Measurements from ENCODE around the gene A4GALT.

The A4GALT gene

GRCh38 chr22:42648368-42649245 lies 72.1 kb downstream of the A4GALT start:
- peak; percentile 78 for DNase-seq (ENCODE audit: low spot score)

- no peak for DNase-seq (ENCODE audit: low spot score)
Measured at GRCh38 chr22:42648017-42648367, 72.7 kb downstream of the A4GALT start.

GRCh38 chr22:42646569-42647525 lies 73.8 kb downstream of the A4GALT start:
- DNase-seq (ENCODE audit: low spot score), result peak; percentile 84

- peak; percentile 29 for DNase-seq (ENCODE audit: low spot score)
Measured at GRCh38 chr22:42645938-42646568, 74.6 kb downstream of the A4GALT start.

DNA sequence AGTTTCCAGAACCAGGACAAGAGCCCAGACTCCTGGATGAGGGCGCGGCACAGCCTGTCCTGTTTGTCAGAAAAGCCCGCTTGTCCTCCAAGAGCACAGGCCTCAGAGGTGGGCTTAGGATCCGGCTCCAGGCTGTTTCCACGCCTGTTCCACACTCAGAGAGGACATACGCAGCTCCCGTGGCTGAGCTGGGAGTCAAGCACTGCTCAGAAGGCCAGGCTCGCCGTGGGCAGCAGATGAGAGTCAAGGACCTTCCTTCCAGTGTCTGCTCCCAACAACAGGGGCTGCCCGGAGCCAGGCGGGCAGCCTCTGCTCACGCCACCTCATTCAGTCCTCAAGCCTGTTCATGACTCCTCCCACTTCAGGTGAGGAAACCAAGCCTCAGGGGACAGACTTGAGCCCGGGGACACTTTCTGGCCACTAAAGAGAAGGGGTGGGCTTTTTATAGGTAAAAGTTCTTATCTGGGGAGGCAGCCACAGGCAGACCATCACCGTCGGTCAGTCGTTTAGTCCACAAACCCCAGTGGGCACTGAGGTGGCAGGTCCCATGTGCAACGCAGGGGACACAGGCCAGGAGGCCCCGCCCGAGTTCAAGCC lies 75.2 kb downstream of the A4GALT start:
- no peak for DNase-seq (ENCODE audit: low spot score)

GRCh38 chr22:42644422-42645340 lies 76.0 kb downstream of the A4GALT start:
- DNase-seq (ENCODE audit: low spot score), result no peak

DNA sequence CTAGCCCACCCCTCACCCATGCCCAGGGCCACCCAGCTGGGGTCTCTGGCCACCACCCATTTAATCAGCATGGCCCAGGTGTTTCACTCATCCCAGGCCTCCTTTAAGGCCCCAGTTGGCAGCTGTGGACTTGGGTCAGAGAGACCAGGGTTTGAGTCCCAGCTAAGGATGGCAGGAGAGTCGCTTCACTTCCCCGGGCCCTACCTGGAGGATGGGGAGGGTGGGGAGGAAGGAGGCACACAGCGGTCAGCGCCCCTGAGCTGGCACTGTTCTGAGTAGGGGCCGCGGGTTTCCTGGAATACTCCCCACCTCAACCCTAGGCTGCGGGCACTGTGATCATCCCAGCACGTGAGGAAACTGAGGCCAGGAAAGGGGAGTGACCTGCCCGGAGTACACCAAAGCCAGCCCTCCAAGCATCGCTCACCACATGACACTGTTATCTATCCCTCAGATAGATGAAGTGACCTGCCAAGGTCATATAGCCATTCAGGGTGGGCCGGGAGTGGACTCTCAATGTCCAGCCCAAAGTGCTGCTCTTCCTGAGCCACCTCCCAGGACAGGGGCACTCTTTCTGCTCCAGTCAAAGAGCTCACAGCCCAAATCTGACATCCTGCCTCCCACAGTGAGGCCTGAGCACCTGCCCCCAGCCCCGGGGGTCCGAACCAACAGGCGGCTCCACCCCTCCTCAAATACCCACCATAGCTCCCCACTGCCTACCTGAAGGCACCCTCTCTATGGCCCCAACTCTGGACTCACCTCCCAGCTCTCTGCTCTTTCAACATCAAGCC lies 76.8 kb downstream of the A4GALT start:
- DNase-seq (ENCODE audit: low spot score), result no peak

DNA sequence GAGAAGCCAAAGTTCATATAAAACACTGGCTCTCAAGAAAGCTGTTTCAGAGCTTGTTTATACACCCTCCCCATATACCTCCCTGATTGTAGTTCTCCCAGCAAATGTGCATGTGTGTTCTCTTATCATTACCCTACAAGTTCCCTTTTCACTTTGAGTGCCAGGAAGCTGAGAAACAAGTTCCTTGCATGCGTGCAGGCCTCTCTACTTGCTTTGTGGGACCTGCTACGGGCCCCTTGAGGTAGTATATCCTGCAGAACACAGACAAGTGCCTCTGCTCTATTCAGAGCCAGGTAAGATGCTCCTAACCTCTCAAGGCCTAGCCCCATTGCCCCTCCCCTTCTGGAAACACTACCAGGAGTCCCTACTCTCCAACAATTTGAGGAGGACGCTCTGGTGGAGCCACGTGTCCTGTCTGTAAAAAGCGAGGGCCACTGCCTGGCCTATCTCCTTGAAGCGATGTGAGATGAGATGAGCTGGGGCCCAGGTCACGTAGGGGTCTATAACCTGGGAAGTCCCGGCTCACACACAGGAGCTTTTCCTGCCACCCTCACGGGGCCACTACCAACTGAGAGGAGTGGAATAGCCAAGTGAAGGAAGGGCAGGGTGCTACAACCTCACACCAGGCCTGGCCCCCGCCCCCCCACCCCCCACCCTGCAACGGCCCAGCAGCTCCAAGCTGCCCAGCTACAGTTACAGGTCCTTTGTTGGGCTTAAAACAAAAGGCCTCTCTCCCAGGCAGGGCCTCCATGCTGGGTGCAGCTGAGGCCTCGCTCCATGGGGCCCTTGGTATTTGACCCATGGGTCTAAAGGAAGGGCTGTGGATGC lies 77.7 kb downstream of the A4GALT start:
- DNase-seq (ENCODE audit: low spot score), result peak; percentile 61
